ENCODE data around the gene YTHDC2.
A peak's percentile ranks its signal among the peaks of the same experiment; 100 is the strongest.

Gene YTHDC2

DNA sequence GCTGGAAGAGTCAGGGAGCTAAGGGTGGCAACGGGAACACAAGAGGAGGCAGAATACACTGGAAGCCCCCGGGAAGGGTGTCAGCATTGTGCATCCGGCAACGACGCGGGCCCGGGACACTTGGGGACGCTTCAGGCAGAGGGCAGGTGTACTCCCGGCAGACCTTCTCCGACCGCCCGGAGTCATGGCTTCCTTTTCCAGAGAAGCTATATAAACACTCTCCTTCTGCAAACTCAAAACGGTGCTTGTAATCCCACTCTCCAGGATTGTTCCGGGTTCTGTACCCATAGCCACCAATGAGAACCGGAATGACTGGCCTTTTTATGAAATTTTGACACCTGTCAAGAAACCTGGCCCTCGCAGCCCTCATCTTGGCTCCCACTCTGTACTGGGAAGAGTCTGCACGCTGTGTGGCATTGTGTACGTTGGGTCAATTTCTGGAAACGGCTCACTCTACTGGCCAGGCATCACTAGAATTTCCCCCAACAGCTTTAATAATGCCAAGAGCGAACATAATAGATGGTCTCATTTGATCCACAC is 24.8 kb upstream of the YTHDC2 start:
- TF ChIP-seq, protein P1, sequence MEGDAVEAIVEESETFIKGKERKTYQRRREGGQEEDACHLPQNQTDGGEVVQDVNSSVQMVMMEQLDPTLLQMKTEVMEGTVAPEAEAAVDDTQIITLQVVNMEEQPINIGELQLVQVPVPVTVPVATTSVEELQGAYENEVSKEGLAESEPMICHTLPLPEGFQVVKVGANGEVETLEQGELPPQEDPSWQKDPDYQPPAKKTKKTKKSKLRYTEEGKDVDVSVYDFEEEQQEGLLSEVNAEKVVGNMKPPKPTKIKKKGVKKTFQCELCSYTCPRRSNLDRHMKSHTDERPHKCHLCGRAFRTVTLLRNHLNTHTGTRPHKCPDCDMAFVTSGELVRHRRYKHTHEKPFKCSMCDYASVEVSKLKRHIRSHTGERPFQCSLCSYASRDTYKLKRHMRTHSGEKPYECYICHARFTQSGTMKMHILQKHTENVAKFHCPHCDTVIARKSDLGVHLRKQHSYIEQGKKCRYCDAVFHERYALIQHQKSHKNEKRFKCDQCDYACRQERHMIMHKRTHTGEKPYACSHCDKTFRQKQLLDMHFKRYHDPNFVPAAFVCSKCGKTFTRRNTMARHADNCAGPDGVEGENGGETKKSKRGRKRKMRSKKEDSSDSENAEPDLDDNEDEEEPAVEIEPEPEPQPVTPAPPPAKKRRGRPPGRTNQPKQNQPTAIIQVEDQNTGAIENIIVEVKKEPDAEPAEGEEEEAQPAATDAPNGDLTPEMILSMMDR (IDR thresholded peaks at IDR 0.05; ENCODE audit: low read depth, low read length, missing control alignments): no peak
- no peak for DNase-seq (ENCODE audit: low read depth)
- peak overlapping the region; percentile 27 for H3K4me3 ChIP-seq (ENCODE audit: low read depth, low read length)

DNA sequence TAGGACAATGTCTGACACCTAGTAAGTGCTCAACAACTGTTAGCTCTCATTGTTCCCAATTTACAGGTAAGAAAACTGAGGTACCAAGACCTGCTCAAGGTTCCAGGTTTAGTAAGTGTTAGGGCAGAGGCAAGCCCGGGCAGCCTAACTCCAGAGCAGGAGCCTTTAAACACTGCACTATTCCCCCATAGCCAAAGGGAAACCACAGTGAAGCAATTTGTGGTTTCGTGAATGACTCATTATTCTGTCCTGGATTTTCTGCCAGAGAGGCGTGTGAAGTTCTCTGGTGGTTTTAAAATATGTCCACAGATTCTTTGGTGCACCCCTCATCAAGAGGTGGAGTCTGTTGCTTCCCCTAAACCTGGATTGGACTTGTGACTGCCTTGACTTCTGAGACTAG is 24.2 kb upstream of the YTHDC2 start:
- TF ChIP-seq, protein P1 (IDR thresholded peaks at IDR 0.05; ENCODE audit: low read depth, low read length, missing control alignments): no peak
- DNase-seq (ENCODE audit: low read depth): no peak
- no peak overlapping the region for H3K4me3 ChIP-seq (ENCODE audit: low read depth, low read length)

DNA sequence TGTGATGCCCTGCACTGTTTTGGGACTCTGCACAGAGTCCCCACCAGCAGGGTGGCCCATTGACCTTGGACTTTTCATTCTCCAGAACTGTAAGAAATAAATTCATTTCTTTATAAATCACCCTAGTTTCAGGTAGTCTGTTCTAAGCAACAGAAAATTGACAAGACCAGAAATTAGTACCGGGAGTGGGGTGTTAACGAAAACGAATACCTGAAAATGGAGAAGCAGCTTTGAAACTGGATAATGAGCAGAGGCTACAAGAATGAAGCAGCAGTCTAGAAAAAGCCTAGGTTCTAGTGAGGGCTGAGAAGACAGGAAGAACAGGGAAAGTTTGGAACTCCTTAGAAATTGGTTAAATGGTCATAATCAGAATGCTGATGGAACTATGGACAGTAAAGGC is 23.2 kb upstream of the YTHDC2 start:
- no peak for DNase-seq (ENCODE audit: low read depth)
- TF ChIP-seq, protein P1 (IDR thresholded peaks at IDR 0.05; ENCODE audit: low read depth, low read length, missing control alignments): no peak

DNA sequence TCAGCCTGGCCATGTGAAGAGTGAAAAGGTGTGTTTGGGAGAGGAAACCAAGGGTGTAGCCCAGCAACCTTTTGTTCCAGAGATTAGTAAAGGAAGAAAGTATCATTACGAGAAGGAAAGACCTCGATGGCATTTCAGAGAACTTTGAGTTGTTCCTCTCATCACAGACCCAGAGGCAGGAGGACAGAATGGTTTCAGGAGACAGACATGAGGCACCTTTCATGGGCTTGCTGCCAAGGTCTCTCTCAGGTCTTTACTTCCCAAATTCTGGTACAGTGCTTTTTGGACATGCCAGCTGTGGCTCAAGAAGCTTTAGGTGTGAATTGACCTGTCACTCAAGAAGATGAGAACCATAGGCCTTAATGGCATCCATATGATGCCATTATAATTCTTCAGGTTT is 22.5 kb upstream of the YTHDC2 start:
- TF ChIP-seq, protein P1 (IDR thresholded peaks at IDR 0.05; ENCODE audit: low read depth, low read length, missing control alignments): no peak
- no peak overlapping the region for H3K4me3 ChIP-seq (ENCODE audit: low read depth, low read length)
- DNase-seq (ENCODE audit: low read depth): no peak

More for the DNA sequence above, 23.2 kb upstream of the YTHDC2 start:
- no peak overlapping the region for H3K4me3 ChIP-seq (ENCODE audit: low read depth, low read length)

DNA sequence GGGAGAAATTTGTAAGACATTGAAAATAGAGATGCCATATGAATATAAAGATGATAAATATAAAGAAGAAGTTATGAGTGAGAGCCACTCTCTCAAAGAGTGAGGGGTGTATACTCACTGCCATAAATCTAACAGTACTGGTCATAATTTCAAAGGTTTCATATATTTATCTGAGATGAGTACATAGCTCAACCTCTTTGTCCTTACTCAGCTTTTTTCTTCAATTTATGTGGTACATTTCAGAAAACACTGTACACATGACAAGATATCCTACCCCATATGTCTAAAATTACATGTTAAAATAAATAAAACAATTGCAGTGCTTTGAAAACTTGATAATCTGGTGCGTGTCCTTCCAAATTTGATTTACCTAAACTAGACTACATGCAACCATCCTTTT is 20.0 kb upstream of the YTHDC2 start:
- H3K4me3 ChIP-seq (ENCODE audit: low read depth, low read length): no peak overlapping the region
- no peak for DNase-seq (ENCODE audit: low read depth)
- TF ChIP-seq, protein P1 (IDR thresholded peaks at IDR 0.05; ENCODE audit: low read depth, low read length, missing control alignments): no peak

DNA sequence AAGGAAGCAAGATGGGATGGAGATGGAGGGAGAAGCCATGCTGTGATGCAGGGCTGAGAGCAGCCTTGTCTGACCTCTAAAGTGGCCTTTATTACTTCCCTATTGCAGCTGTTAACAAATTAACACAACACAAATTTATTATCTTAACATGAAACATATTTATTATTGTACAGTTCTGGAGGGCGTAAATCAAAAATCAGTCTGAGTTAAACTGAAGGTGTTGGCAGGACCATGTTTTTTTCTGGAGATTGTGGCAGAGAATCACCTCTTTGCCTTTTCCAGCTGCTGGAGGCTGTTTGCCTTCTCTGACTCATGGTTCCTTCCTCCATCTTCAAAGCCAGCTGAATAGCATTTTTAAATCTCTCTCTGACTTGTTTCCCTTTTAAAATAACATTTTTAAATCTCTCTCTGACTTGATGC is 18.1 kb upstream of the YTHDC2 start:
- no peak overlapping the region for H3K4me3 ChIP-seq (ENCODE audit: low read depth, low read length)
- TF ChIP-seq, protein P1 (IDR thresholded peaks at IDR 0.05; ENCODE audit: low read depth, low read length, missing control alignments): no peak
- DNase-seq (ENCODE audit: low read depth): no peak

DNA sequence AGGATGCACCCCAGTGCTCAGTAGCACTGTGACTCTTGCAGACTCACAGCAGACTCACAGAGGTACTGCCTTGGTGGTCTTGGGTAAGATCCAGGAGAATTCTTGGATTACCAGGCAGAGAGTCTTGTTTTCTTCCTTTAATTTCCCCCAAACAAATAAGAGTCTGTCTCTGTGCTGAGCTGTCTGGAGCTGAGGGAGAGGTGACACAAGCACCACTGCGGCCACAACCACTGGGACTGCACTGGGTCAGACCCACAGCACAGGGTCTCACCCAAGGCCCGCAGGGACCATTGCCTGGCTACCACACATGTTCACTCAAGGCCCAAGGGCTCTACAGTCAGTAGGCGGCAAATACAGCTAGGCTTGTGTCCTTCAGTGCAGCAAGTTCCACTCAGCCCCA is 11.4 kb upstream of the YTHDC2 start:
- no peak for DNase-seq (ENCODE audit: low read depth)
- TF ChIP-seq, protein P1 (IDR thresholded peaks at IDR 0.05; ENCODE audit: low read depth, low read length, missing control alignments): no peak
- no peak overlapping the region for H3K4me3 ChIP-seq (ENCODE audit: low read depth, low read length)

Data from GM12864 (cell line).